Measurements from ENCODE around the gene NTN1. TPM values are rescaled to one million over a fixed set of nuclear protein-coding genes. Genes with fewer than 3 reads are reported as not detected.
"Not testable (repeated sequence)": the region's sequence is repeated elsewhere in the genome, so short reads cannot be mapped to it uniquely, and the experiment has no call there.

The NTN1 gene
- total RNA-seq, 3 donors from 2014 or later, result 2.2 to 3.7 (median 3.3) TPM

DNA sequence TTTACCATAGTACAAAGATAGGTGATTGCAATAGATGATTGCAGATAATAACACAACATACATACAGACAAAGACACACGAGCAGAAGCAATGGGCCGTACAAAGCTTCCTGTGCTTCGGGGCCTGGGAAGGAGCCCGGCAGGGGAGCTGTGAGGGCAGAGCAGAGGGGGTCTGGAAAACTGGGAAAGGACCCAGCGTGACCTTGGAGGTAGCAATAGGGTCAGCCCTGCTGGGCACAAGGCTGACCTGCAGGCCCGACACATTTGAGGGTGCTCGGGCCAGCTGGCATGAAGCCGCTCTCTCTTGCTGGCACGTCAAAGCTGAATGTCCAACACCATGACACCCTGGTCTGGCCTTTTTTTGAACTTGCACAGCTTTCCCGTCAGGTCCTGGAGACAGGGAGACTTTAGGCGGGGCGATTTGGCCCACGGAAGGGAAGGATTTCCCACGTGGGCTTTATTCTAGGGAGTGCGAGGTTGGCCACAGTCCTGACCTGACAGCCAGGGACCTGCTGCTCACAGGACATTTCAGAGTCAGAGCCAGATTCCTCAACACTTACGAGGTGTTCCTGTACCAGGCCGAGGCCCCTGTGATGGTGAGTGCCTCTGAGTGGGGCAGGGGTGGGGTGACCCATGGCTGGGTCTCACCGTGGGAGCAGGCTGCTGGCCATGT, 83.2 kb downstream of the NTN1 start:
- Histone ChIP-seq H3K27ac (no peak overlapping the region), H3K36me3 (no peaks in the 10 kb centered on the region), H3K4me1 (no peaks in the 10 kb centered on the region), H3K4me3 (no peak overlapping the region), H3K9me3 (no peaks in the 10 kb centered on the region), H3K27me3 (no peaks in the 10 kb centered on the region)
- no peak for DNase-seq (ENCODE audit: low spot score in 2 of 2)
- TF ChIP-seq POLR2AphosphoS5 (IDR thresholded peaks at IDR 0.05), result no peak
- TF ChIP-seq POLR2A (IDR thresholded peaks at IDR 0.05), result no peak
- TF ChIP-seq, protein P1, sequence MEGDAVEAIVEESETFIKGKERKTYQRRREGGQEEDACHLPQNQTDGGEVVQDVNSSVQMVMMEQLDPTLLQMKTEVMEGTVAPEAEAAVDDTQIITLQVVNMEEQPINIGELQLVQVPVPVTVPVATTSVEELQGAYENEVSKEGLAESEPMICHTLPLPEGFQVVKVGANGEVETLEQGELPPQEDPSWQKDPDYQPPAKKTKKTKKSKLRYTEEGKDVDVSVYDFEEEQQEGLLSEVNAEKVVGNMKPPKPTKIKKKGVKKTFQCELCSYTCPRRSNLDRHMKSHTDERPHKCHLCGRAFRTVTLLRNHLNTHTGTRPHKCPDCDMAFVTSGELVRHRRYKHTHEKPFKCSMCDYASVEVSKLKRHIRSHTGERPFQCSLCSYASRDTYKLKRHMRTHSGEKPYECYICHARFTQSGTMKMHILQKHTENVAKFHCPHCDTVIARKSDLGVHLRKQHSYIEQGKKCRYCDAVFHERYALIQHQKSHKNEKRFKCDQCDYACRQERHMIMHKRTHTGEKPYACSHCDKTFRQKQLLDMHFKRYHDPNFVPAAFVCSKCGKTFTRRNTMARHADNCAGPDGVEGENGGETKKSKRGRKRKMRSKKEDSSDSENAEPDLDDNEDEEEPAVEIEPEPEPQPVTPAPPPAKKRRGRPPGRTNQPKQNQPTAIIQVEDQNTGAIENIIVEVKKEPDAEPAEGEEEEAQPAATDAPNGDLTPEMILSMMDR (IDR thresholded peaks at IDR 0.05), result no peak
- intact Hi-C loops (cut with DNase I; ENCODE audit: low total_unique reads), result no loop called here

DNA sequence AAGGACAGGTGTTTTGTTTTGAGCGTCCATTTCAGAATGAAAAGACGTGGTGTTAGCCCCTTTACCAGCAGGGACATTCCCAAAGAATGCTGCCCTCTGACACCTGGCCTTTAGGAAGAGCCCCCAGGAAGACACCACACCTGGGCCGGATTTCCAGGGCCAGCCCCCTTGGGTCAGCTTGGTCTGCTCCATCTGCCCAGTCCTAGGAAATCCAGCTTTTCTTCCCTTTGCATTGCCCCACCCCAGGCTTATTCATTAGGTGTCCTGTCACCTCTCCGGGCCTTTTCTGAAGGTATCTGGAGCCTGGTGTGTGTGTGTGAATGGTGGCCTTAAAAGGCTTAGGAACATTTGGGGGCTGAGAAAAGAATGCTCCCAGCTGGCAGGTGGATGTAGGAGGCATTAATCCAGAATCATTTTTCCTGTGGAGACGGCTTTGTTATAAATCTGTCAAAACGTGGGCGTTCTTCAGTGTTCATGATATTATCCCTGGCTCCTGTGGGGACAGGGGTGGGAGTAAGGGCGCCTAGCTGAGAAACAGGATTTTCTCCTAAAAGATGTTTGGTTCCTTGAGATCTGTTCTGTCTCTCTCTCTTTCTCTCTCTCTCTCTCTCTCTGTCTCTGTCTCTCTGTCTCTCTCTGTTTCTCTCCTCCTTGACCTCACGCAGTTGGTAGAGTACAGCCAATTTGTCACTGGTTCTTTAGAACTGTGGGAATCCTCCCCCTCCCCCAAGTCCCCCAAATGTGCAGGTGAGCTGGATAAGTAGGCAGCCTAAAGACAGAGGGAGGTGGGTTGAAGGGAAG, 84.0 kb downstream of the NTN1 start:
- intact Hi-C loops (cut with DNase I; ENCODE audit: low total_unique reads), result no loop called here
- no peaks in the 10 kb centered on the region for H3K9me3 ChIP-seq
- DNase-seq (ENCODE audit: low spot score in 2 of 2), result no peak
- H3K27me3 ChIP-seq, result no peaks in the 10 kb centered on the region
- H3K4me1 ChIP-seq, result no peaks in the 10 kb centered on the region
- no peak overlapping the region for H3K4me3 ChIP-seq
- H3K27ac ChIP-seq, result no peak overlapping the region
- TF ChIP-seq, protein P1 (IDR thresholded peaks at IDR 0.05), result no peak
- no peak for TF ChIP-seq POLR2AphosphoS5 (IDR thresholded peaks at IDR 0.05)
- no peak for TF ChIP-seq POLR2A (IDR thresholded peaks at IDR 0.05)
- H3K36me3 ChIP-seq, result no peaks in the 10 kb centered on the region

DNA sequence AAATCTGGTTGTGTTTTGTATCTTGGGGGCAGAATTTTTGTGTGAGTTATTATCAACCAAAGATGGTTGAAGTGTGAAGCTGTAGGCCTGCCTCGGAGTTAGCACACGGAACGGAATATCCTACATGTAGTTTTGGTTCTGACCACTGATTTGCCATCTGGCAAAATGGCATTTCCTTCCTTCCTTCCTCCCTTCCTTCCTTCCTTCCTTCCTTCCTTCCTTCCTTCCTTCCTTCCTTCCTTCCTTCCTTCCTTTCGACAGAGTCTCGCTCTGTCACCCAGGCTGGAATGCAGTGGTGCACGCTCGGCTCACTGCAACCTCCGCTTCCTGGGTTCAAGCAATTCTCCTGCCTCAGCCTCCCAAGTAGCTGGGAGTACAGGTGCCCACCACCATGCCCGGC, 85.0 kb downstream of the NTN1 start:
- intact Hi-C loops (cut with DNase I; ENCODE audit: low total_unique reads); H3K27me3 ChIP-seq; H3K9me3 ChIP-seq; H3K4me3 ChIP-seq; H3K36me3 ChIP-seq; DNase-seq (ENCODE audit: low spot score in 2 of 2); H3K4me1 ChIP-seq; H3K27ac ChIP-seq: not testable (repeated sequence)

DNA sequence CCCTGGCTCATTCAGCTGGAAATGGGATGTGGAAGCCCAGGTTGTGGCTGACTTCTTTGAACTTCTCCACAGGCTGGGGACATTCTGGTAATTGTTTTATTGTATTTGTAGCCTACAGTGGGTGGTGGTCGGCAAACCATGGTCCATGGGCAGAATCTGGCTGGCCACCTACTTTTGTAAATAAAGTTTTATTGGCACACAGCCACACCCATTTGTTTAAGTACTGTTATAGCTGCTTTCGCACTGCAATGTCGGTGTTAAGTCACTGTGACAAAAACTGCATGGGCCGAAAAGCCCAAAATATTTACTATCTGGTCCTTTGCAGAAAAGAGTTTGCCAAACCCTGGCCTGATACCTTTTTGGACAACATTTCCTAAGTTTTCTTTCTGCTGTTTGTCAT, 86.2 kb downstream of the NTN1 start:
- no peaks in the 10 kb centered on the region for H3K27me3 ChIP-seq
- H3K9me3 ChIP-seq, result no peaks in the 10 kb centered on the region
- no peak for TF ChIP-seq POLR2A (IDR thresholded peaks at IDR 0.05)
- TF ChIP-seq, protein P1 (IDR thresholded peaks at IDR 0.05), result no peak
- no peak for TF ChIP-seq POLR2AphosphoS5 (IDR thresholded peaks at IDR 0.05)
- H3K36me3 ChIP-seq, result no peaks in the 10 kb centered on the region
- intact Hi-C loops (cut with DNase I; ENCODE audit: low total_unique reads), result no loop called here
- no peak overlapping the region for H3K27ac ChIP-seq
- H3K4me1 ChIP-seq, result no peaks in the 10 kb centered on the region
- no peak for DNase-seq (ENCODE audit: low spot score in 2 of 2)
- no peak overlapping the region for H3K4me3 ChIP-seq

DNA sequence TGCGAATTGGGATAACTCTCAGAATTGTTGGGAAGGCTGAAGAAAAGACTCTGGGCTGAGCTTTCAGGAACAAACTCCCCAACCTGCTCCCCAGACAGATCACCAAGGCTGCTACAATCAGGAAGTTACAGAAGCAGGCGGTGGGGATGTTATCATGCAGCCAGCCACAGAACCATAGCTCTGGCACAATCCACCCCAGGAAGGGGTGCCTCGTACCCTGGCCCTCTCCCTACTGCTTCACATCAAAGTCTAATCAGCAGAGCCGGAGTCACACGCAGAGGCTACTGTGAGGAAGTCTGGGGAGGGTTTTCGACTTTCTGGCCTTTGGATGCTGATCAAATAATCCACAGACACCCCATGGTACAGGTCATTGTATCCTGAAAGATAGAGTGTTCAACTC, 86.8 kb downstream of the NTN1 start:
- DNase-seq (ENCODE audit: low spot score in 2 of 2), result no peak
- TF ChIP-seq POLR2AphosphoS5 (IDR thresholded peaks at IDR 0.05) (no peak), POLR2A (IDR thresholded peaks at IDR 0.05) (no peak)
- TF ChIP-seq, protein P1 (IDR thresholded peaks at IDR 0.05), result no peak
- Histone ChIP-seq H3K4me3 (no peak overlapping the region), H3K9me3 (no peaks in the 10 kb centered on the region), H3K27ac (no peak overlapping the region), H3K36me3 (no peaks in the 10 kb centered on the region), H3K4me1 (no peaks in the 10 kb centered on the region), H3K27me3 (no peaks in the 10 kb centered on the region)
- intact Hi-C loops (cut with DNase I; ENCODE audit: low total_unique reads), result no loop called here

Data from breast epithelium (tissue), 4 donors.